ENCODE measurements around the gene SPOCD1.

- TF ChIP-seq CTCF (IDR thresholded peaks at IDR 0.05; ENCODE audit: insufficient read depth, low read depth, low read length): no peak
- no peak for TF ChIP-seq EZH2 (IDR thresholded peaks at IDR 0.05; ENCODE audit: insufficient read depth, low read length)
These were observed 1.1 kb downstream of the SPOCD1 start for GRCh38 chr1:31814631-31815306.
